Gastroesophageal sphincter (tissue), 3 donors: Measurements from ENCODE around the gene CCSER1.

Experiments
- POLR2AphosphoS5 ChIP-seq: sonication (generic); formaldehyde crosslinking; IDR thresholded peaks from one replicate; pipeline ENCODE4 v1.6.1; 2017; ENCODE audit warnings: antibody characterized with exemption
- TF ChIP-seq, protein P1 (sequence below), 4 experiments: fragments of 200-600 bp in 2 of 4; fragments of 450-650 bp in 2 of 4; sonication (generic) in 1 of 4; IDR thresholded peaks; one replicate each; pipeline ENCODE4 v1.5.1; 2017 to 2019; ENCODE audit warnings: antibody characterized with exemption in 4 of 4, mild to moderate bottlenecking in 2 of 4, moderate library complexity in 2 of 4

- TF ChIP-seq POLR2AphosphoS5 = no peak
- TF ChIP-seq, protein P1, sequence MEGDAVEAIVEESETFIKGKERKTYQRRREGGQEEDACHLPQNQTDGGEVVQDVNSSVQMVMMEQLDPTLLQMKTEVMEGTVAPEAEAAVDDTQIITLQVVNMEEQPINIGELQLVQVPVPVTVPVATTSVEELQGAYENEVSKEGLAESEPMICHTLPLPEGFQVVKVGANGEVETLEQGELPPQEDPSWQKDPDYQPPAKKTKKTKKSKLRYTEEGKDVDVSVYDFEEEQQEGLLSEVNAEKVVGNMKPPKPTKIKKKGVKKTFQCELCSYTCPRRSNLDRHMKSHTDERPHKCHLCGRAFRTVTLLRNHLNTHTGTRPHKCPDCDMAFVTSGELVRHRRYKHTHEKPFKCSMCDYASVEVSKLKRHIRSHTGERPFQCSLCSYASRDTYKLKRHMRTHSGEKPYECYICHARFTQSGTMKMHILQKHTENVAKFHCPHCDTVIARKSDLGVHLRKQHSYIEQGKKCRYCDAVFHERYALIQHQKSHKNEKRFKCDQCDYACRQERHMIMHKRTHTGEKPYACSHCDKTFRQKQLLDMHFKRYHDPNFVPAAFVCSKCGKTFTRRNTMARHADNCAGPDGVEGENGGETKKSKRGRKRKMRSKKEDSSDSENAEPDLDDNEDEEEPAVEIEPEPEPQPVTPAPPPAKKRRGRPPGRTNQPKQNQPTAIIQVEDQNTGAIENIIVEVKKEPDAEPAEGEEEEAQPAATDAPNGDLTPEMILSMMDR (IDR thresholded peaks at IDR 0.05) = no peak
Observed at GRCh38 chr4:91369116-91369515, 1241.9 kb downstream of the CCSER1 start.
